HCEC 1CT (cell line): ENCODE results near the gene FAM163B.

ENCODE experiments used
- DNase-seq: peaks from one replicate; pipeline ENCODE4 v3.0.0-alpha.2; 2017

Gene FAM163B

DNA sequence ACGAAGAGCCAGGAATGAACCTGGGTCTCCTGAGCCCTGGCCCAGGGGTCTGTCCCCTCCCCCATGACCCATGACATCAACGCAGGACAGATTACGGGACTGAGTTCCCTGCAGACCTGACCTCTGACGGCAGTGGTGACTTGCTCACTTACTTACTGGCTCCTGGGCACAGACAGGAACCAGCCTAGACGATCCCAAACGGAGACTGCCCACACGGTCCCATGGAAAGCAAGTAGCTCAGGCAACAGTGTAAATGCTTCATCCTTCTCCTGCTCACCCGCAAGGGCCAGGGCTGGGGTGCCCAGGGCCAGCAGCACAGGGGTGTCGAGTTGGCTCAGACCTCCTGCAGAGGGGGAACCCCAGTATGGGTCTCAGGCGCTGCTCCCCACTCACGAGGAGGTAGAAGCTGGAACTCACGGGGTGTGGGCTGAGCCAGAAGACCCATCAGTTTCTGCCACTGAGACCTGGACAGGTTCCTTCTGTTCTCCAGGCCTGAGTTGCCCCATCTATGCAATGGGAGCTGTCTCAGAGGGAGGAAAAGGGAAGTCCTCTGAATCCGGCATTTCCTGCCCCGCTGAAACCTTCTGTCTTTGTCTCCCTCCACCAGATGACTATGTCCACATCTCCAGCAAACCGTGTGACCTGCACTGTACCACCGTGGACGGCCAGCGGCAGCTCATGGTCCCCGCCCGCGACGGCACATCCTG lies 69.0 kb downstream of the FAM163B start:
- DNase-seq: no peak

DNA sequence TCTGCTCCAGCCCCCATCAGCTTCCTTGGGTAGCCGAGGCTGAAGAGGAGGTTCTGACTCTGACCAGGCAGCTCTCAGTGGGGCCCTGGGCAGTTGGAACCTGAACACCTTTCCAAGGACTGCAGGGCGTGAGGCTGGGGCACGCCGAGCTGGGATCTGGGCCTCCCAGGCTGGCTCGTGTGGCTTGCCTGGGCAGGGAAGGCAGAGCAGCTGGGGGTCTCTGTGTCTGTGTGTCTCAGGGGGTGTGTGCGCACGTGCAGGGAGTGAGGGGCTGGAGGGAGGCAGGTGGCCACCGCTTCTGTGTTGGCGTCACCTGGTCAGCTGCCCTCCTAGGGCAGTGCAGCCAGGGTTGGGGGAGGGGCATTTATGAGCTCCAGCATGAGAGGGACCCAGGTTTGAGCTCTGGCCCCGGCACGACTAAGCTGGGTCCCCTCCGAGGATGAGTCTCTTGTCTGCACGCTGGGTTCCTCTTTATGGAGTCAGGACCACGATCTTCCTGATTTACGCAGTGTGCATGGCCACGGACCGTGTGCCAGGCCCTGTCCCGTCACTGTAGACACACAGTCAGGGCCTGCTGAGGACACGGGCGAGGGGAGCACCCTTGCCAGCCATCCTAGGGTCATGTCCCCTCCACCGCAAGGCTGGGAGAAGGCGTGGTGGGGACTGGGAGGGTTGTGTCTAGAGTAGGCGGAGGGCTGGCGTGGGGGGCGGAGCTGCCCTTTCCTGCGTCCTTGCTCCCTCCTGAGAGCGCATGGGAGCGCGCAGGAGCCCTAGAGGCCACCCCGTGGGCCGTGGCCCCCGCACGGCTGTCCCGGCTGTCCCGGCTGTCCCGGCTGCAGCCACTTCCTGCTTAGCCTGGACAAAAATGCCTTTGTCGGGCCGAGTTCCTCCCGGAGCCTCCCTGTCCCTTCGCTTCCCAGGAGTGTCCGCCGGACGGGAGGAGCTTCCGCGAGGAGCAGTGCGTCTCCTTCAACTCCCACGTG lies 70.0 kb downstream of the FAM163B start:
- no peak for DNase-seq

DNA sequence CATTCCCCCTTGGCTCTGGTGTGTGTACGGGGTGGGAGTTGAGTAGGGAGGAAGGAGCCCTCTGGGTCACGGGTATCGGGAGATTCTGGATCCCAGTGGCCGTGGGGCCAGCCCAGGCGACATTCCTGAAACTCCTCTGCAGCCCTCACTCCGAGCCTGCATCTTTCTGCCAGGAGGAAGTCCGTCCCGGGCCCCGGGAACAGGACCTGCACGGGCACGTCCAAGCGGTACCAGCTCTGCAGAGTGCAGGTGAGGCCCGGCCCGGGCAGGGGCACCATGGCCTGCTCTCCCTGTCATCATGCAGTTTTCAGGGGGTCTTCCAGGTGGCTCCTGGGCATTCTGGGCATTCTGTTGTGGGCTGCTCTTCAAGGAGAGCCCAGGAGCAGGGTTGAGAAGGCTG lies 71.0 kb downstream of the FAM163B start:
- DNase-seq: no peak

DNA sequence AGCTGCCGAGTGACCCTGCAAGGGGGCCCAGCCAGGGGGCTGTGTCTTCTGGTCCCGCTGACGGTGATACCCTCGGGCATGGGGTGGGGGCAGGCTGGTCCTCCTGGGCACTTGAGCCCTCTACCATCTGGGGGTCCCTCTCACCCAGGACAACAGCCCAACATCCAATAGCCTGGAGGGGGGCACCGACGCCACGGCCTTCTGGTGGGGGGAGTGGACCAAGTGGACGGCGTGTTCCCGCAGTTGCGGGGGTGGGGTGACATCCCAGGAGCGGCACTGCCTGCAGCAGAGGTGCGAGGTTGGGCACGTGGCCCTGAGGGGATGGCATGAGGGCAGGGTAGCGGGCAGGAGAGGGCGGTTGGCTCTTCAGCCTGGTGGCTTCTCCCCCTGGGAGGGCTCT lies 71.9 kb downstream of the FAM163B start:
- no peak for DNase-seq

DNA sequence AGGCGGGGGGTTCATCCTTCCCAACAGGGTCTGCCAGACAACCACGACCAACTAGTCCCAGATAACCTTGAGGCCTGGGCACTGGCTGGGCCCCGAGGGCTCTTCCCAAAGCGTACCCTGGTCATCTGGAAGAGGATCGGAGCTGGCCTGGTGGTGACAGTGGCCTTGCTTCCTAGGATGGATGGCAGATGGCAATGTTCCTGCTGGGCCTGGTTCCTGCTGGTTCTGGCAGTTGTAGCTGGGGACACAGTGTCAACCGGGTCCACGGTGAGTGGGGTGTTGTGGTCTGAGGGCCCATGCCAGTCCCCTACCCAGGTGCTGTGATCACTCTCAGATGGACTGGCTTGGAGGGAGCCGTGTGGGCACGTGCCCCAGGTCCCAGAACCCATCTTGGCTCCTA lies 72.7 kb downstream of the FAM163B start:
- DNase-seq: no peak

DNA sequence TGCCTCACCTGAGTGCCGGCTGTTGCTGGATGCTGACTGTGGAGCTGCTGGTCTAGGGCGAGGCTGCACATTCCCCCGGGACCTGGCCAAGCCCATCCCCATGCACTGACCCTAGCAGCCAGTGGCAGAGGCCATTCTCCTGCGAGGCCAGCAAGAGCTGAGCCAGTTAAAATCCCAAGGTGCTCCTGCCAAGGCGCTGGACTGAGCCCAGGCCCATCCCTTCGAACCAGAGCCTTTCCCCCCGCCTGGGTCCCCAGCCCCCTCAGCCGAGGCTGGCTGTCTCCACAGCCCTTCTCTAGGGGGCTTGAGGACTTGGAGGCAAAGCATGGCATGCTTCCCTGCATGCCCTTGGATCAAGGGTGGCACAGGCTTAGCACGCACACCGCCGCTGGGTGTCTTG lies 73.1 kb downstream of the FAM163B start:
- no peak for DNase-seq

DNA sequence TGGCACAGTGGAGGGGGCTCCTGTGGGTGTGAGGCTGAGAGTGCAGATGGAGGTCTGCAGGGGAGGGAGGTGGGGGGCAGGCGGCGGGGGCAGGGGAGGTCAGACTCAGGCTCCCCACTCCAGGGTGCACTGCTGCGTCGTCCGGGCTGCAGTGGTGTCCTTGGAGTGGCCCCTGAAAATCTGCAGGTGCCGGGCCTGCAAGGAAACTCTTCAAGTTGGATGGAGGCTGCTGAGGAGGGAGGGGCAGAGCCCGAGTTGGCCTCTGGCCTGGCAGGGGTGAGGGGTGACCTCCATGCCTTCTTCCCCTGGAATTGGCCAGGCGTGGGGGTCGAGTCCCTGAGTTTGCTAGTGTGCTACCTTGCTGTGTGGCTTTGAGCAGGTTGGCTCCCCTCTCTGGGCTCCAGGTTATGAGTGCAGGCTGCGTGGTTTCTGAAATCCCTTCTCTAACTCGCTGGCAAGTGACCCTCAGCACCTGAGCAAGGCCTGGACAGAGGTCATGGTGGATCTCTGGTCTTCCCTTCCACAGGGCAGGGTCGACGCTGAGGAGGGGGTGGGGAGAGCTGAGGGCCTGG lies 73.8 kb downstream of the FAM163B start:
- DNase-seq: no peak

DNA sequence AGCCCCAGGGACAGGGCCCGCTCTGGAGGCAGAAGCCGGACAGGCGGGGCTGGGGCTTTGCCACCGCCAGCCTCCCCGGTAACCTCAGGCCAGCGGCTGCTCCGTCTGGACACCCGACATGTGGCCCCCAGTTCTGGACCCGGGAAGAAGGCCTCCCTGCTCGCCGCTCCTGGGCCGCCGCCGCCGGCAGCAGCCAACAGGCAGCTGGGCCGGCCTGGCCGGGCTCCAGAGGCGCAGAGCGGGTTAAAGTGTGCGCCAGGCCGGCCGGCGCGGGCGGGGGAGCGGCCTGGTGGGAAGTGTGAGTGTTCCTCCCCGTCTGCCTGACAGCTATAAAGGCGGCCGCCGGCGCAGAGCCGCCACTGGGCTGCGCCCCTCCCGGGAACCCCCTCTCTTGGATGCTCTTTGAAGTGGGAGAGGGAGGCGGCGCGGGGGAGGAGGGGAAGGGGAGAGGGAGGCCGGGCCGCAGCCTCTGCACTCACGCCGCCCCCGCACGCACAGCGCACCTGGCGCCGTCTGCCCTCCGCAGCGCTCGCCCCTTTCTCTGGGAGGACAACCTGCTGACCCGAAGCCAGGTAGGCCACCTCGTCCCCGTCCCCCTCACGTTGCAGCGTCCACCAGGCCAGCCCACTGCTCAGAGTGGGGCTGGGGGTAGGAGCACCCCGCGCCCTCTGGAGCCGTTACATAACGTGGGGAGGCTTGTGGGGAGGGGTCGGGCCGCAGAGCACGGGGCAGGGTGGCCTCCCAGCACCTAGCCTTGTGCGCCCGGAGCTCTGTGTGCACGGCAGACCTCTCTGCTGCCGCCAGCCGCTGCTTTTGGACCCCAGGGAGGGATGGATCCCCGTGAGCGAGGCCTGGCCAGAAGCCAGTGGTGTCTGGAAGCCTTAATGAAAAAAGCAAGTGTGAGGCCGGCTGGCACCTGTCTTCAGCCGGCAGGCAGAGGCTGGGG lies 74.6 kb downstream of the FAM163B start, which contains the start of gene ADAMTSL2:
TSS of gene ADAMTSL2 (plus strand) at position 359 of the 946 bp plus-strand sequence. CDS start 2,009 bp downstream, outside the sequence.
- DNase-seq: peak; percentile 38

DNA sequence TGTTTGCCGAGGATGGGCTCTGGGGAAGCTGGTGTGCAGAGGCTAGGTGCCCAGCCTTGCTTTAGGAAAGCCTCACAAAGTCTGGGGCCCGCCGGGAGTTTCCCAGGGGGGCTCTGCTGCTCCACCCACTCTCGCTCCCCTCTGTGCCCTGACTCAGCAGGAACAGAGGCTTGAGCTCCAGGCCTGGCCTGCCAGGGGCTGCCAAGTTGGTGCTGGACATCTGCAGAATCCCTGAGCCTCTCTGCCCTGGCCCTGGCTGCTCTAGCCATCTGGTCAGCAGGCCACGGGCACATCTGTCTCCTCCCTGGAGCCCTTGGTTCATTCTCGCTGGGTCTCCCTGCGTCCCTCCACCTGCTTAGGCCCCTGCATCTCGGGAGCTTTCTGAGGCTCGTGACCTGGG lies 75.3 kb downstream of the FAM163B start:
- no peak for DNase-seq

DNA sequence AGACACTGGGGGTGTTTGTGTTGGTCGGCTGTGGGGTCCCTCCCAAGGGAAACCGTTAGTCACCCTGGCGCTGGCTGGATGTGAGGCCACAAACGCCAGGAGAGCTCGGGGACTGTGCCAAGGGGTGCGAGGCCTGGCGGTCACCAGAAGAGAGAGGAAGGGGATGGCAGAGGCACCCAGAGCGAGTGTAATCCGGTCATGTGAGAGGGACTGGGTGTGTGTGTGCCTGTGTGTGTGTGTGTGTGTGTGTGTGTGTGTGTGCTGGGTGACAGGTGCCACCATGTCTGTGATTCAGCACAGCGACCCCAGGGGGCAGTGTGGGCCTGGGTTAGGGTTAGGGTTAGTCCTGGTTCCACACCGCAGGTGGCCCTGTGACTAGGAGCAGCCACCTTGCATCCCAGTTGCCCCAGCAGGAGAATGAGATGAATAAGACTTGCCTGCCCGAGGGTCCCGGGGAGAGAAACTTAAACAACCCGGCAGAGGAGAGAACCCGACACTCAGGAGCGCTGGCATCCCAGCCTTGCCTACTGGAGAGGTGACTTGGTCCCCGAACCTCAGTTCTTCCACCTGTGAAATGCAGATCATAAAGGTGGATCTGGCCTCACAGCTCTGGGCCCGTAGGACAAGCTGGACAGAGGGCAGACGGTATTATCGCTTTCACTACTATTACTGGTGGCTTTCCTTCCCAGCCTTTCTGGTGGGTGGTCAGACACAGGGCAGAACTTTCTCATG lies 76.1 kb downstream of the FAM163B start:
- DNase-seq: peak; percentile 10

DNA sequence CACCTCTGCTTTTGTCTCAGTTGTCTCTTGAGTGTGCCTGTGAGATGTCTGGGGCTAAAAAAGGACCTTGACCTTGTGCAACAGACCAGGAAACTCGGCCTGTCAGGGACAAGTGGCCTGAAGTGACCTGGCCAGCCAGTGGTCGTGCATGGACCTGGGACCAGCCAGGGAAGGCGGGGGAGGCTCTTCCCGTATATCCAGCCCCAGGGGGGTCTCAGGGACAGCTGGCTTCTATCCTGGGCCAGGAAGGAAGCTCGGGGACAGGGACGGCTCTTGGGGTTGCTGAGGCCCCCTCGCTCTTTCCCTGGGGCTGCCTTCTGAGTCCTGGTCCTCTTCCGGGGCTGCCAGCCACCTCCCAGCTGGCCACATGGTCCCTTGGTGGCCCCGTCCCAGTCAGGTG lies 77.9 kb downstream of the FAM163B start:
- DNase-seq: no peak

DNA sequence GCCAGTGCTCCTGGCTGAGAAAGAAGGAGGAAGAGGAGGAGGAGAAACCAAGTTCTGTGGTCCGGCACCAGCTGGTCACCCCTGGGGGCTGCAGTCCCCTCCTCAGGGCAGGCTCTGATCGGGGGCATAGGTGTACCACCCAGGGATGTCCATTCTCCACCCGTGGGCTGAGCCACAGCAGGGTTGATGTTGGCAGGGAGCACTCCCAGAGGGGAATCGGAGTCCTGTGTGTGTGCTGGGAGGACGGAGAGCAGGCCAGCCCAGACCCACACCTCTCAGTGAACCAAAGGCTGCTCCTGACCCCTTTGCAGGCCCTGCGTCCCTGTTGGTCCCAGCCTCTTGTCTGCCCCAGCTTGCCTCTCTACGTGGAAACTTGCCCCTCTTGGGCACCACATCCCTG lies 79.3 kb downstream of the FAM163B start:
- no peak for DNase-seq

DNA sequence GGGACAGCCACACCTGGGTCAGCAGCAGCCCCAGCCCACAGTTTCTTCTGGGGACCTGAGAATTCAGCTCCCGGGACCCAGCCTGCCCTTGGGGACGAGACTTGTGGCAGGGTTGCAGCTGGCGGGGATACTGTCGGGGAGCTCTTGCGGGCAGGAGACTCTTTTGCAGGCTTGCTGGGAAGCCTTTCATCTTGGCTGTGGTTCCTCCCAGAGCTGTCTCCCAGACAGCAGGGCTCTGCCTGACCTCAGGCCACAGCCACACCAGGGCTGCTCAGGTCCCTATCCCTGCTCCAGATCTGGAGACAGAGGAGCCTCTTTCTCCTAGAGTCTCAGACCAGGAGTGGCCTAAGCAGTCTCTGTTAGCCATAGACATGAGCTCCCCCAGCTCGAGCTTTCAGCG lies 79.7 kb downstream of the FAM163B start:
- no peak for DNase-seq

DNA sequence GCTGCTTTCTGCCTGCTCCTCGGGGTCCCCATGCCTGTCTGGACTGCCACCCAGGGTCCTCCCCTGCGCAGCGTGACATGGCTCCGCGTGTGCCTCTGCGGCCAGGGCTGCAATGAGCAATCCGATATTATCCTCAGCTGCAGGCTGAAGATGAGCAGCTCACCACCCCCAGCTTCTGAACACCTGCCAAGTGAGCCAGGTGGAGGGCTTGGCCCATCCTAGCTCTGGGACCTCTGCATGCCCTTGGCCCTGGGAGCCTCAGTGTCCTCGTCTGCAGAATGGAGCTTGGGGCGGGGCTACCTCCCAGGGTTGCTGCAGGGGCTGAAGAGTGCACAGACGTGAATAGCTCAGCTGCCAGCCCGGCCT lies 80.3 kb downstream of the FAM163B start:
- no peak for DNase-seq

DNA sequence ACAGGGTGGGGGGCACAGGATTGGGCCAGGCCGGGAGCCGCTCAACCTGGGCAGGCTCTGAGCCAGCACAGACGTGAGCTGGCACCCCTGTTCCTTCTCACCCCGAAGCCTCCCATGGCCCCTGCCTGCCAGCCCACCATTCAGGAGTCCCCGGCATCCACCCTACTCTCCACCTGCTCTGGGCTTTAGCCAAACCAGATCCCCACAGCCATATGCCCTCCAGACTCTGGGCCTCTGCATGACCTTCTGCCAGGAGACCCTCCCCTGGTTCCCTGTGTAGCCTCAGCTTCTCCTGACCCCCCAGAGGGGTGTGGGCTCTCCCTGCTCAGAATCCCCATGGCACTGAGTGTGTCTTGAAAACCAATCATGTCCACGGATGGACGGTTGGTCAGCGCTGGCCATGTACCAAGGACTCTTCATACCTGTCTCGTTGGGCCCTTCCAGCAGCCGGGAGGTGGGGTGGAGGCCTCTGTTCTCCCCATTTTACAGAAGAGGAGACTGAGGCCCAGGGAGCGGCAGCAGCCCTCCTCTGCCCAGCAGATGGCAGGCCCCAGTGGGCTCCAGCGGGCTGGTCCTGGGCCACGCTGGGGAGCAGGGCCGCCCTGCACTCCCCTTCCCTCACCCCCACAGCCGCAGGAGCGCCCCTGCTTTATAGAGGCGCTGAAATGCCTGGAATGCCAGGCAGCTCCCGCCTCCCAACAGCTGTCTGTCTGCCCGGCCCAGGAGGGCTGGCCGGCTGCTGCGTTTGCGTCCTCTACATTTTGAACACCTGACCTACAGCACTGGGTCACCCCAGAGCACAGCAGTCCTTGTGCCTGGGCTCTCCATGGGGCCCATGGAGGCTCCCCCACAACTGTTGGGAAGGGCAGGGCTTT lies 81.0 kb downstream of the FAM163B start:
- DNase-seq: no peak

DNA sequence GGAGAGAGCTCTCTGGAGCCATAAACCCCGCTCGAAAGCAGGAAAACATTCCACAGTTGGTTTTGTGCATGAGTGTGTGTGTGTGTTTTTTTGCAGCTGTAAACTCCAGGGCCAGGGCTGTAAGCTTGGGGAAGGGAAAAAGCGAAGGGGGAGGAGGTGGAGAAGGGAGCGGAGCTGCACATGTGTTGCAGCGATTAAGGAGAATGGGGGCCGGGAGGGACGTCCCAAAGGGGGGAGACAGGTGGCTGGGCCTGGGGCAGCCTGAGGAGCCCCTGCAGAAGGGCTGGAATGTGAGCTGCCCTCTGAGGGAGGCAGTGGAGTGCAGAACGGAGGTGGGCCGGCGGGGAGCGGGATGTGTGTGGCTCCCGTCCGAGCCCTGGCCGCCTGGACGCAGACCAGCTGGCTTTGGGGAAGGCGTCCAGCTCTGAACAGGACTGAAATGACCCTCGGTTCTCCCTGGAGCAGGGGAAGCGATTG lies 81.7 kb downstream of the FAM163B start:
- no peak for DNase-seq
